ENCODE data around the gene CPSF4.
A peak's percentile ranks its signal among the peaks of the same experiment; 100 is the strongest.
"Not testable (repeated sequence)": the region's sequence is repeated elsewhere in the genome, so short reads cannot be mapped to it uniquely, and the experiment has no call there.

The CPSF4 gene

GRCh38 chr7:99497766-99498545, 59.2 kb downstream of the CPSF4 start:
- DNase-seq = no peak

GRCh38 chr7:99498546-99498944, 59.8 kb downstream of the CPSF4 start:
- no peak for DNase-seq

GRCh38 chr7:99499371-99499720, 60.6 kb downstream of the CPSF4 start:
- no peak for DNase-seq

- DNase-seq = peak; percentile 78
Observed at GRCh38 chr7:99499721-99500636, 61.2 kb downstream of the CPSF4 start, which contains the start of gene ZNF394. ZNF394 (minus strand) TSS chr7:99500281; CDS start chr7:99500093, 188 bp downstream.

- DNase-seq = no peak
Observed at GRCh38 chr7:99500637-99501009, 61.9 kb downstream of the CPSF4 start.

- not testable (repeated sequence) for DNase-seq
Observed at GRCh38 chr7:99501236-99501635, 62.5 kb downstream of the CPSF4 start.

- DNase-seq = no peak
Observed at GRCh38 chr7:99504281-99504602, 65.5 kb downstream of the CPSF4 start.

- DNase-seq = peak; percentile 90
Observed at GRCh38 chr7:99504603-99505323, 66.0 kb downstream of the CPSF4 start, which contains the start of gene ZKSCAN5. ZKSCAN5 (plus strand) TSS chr7:99504662; CDS start chr7:99506045, 1,383 bp downstream.

- DNase-seq = no peak
Observed at GRCh38 chr7:99505324-99505662, 66.5 kb downstream of the CPSF4 start.

Data from SHP77 treated with DMSO at 0.1 percent for 48 hours (cell line).